Endothelial cell of umbilical vein (primary cell): Measurements from ENCODE around the gene NUTM1.

Experiments
- CTCF ChIP-seq, 2 donors: IDR thresholded peaks; 1 replicate in 1 of 2; 2 replicates in 1 of 2; pipeline ENCODE4 v1.5.1; 2011; ENCODE audit warnings: low read length in 2 of 2, mild to moderate bottlenecking in 2 of 2, moderate library complexity in 2 of 2, control low read depth in 1 of 2, inconsistent platforms in 1 of 2, low read depth in 1 of 2; ENCODE audit not compliant: insufficient read depth in 1 of 2; ENCODE audit errors: extremely low read depth in 1 of 2
- EZH2 ChIP-seq: IDR thresholded peaks from 2 replicates; pipeline ENCODE4 v1.6.1; 2012; ENCODE audit warnings: borderline replicate concordance, low read depth, mild to moderate bottlenecking, moderate library complexity, low read length, inconsistent platforms; ENCODE audit not compliant: severe bottlenecking
- FOS ChIP-seq: IDR thresholded peaks from 2 replicates; pipeline ENCODE4 v1.6.1; 2011; ENCODE audit warnings: mild to moderate bottlenecking, low read length, moderate library complexity, borderline replicate concordance; ENCODE audit not compliant: insufficient read depth
- GATA2 ChIP-seq: IDR thresholded peaks from 2 replicates; pipeline ENCODE4 v1.7.0; 2011; ENCODE audit warnings: low read depth, mild to moderate bottlenecking, moderate library complexity, mixed read lengths, low read length; ENCODE audit not compliant: insufficient read length, insufficient read depth
- MAX ChIP-seq: IDR thresholded peaks from 2 replicates; pipeline ENCODE4 v1.6.1; 2011; ENCODE audit not compliant: insufficient read depth, insufficient read length
- MYC ChIP-seq: IDR thresholded peaks from one replicate; pipeline ENCODE4 v1.6.1; 2011; ENCODE audit warnings: mild to moderate bottlenecking, low read depth, low read length
- POLR2AphosphoS5 ChIP-seq: IDR thresholded peaks from 2 replicates; pipeline ENCODE4 v1.6.1; 2012; ENCODE audit warnings: low read depth, mild to moderate bottlenecking, control low read depth, low read length, moderate library complexity; ENCODE audit not compliant: insufficient read depth

GRCh38 chr15:34365836-34366235 is 22.7 kb downstream of the NUTM1 start:
- TF ChIP-seq CTCF (IDR thresholded peaks at IDR 0.05; ENCODE audit: extremely low read depth in 1 of 2, insufficient read depth in 1 of 2, low read depth in 1 of 2, low read length in 2 of 2) (no peak), POLR2AphosphoS5 (no peak), MYC (no peak), MAX (no peak), FOS (no peak), EZH2 (no peak), GATA2 (no peak)
